Measurements from ENCODE around the gene APC2.

DNA sequence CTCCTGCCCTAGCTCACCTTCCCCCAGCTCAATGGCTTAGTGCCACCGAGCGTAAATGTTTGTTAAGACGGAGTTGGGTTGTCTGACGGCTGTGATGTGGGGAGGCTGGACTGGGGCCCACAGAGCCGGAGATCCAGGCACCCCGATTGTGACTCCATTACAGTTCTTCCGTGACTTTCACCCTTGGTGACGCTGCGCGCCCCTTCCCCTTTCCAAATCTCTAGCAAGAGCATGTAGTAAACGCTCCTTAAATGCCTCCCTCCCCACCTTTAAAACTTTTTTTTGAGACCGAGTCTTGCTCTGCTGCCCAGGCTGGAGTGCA is 41.9 kb downstream of the APC2 start:
- no peak for TF ChIP-seq HMGXB4 (CRISPR knock-in tag; IDR thresholded peaks at IDR 0.05)
- TF ChIP-seq, protein P1, sequence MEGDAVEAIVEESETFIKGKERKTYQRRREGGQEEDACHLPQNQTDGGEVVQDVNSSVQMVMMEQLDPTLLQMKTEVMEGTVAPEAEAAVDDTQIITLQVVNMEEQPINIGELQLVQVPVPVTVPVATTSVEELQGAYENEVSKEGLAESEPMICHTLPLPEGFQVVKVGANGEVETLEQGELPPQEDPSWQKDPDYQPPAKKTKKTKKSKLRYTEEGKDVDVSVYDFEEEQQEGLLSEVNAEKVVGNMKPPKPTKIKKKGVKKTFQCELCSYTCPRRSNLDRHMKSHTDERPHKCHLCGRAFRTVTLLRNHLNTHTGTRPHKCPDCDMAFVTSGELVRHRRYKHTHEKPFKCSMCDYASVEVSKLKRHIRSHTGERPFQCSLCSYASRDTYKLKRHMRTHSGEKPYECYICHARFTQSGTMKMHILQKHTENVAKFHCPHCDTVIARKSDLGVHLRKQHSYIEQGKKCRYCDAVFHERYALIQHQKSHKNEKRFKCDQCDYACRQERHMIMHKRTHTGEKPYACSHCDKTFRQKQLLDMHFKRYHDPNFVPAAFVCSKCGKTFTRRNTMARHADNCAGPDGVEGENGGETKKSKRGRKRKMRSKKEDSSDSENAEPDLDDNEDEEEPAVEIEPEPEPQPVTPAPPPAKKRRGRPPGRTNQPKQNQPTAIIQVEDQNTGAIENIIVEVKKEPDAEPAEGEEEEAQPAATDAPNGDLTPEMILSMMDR (IDR thresholded peaks at IDR 0.05): no peak
- TF ChIP-seq ZNF121 (CRISPR knock-in tag; IDR thresholded peaks at IDR 0.05): no peak

All from WTC11 (cell line).